ENCODE results near the gene BST2.

BST2 gene

GRCh38 chr19:17405250-17406045 lies at the start of gene BST2:
BST2 (minus strand) TSS chr19:17405630; CDS start chr19:17405575, 55 bp downstream.
- no peak for DNase-seq (ENCODE audit: low read depth, low spot score)

GRCh38 chr19:17454576-17455071 lies 49.2 kb upstream of the BST2 start:
- no peak for DNase-seq (ENCODE audit: low read depth, low spot score)

GRCh38 chr19:17451820-17452219 lies 46.4 kb upstream of the BST2 start:
- DNase-seq (ENCODE audit: low read depth, low spot score): no peak

GRCh38 chr19:17450264-17451075 lies 45.0 kb upstream of the BST2 start:
- no peak for DNase-seq (ENCODE audit: low read depth, low spot score)

GRCh38 chr19:17448131-17448967 lies 42.9 kb upstream of the BST2 start, which contains the start of gene TMEM221:
TMEM221 (minus strand) TSS chr19:17448668; CDS start chr19:17448462, 206 bp downstream.
- DNase-seq (ENCODE audit: low read depth, low spot score): no peak

- no peak for DNase-seq (ENCODE audit: low read depth, low spot score)
These were observed 42.3 kb upstream of the BST2 start for GRCh38 chr19:17447704-17448130.

GRCh38 chr19:17445526-17446165 lies 40.2 kb upstream of the BST2 start:
- no peak for DNase-seq (ENCODE audit: low read depth, low spot score)

GRCh38 chr19:17441241-17442021 lies 36.0 kb upstream of the BST2 start:
- DNase-seq (ENCODE audit: low read depth, low spot score): no peak

- no peak for DNase-seq (ENCODE audit: low read depth, low spot score)
These were observed 31.4 kb upstream of the BST2 start for GRCh38 chr19:17436874-17437267.

- DNase-seq (ENCODE audit: low read depth, low spot score): no peak
These were observed 30.9 kb upstream of the BST2 start for GRCh38 chr19:17436094-17436873.

- no peak for DNase-seq (ENCODE audit: low read depth, low spot score)
These were observed 29.8 kb upstream of the BST2 start for GRCh38 chr19:17435218-17435617.

GRCh38 chr19:17431417-17431816 lies 26.0 kb upstream of the BST2 start:
- DNase-seq (ENCODE audit: low read depth, low spot score): no peak

- no peak for DNase-seq (ENCODE audit: low read depth, low spot score)
These were observed 24.2 kb upstream of the BST2 start for GRCh38 chr19:17429641-17430113.

- DNase-seq (ENCODE audit: low read depth, low spot score): no peak
These were observed 19.4 kb upstream of the BST2 start for GRCh38 chr19:17424743-17425365.

GRCh38 chr19:17423429-17424208 lies 18.2 kb upstream of the BST2 start:
- DNase-seq (ENCODE audit: low read depth, low spot score): no peak

GRCh38 chr19:17421942-17422341 lies 16.5 kb upstream of the BST2 start:
- no peak for DNase-seq (ENCODE audit: low read depth, low spot score)

GRCh38 chr19:17420475-17420924 lies 15.1 kb upstream of the BST2 start:
- no peak for DNase-seq (ENCODE audit: low read depth, low spot score)

Data from activated naive CD8-positive, alpha-beta T cell treated with anti-CD3 and anti-CD28 coated beads, Interleukin-2, amount 50 U/mL, for 16 hours (primary cell).